ENCODE measurements around the gene FAM13A.

- no peak for TF ChIP-seq CTCF (conservative IDR thresholded peaks at IDR 0.05; ENCODE audit: low read depth, low read length)
- TF ChIP-seq SMC3 (IDR thresholded peaks at IDR 0.05; ENCODE audit: low read depth, low read length): no peak
- TF ChIP-seq POLR2A (IDR thresholded peaks at IDR 0.05; ENCODE audit: low read depth, low read length): no peak
These were observed 306.6 kb downstream of the FAM13A start for GRCh38 chr4:88750369-88750768.

Measured in IMR-90 (cell line).